ENCODE results near the gene TEF. TPM values are rescaled to one million over a fixed set of nuclear protein-coding genes. Genes with fewer than 3 reads are reported as not detected.

The TEF gene
- total and polyA plus RNA-seq, 2 donors from 2014 or later = 19.4 to 34.9 TPM

DNA sequence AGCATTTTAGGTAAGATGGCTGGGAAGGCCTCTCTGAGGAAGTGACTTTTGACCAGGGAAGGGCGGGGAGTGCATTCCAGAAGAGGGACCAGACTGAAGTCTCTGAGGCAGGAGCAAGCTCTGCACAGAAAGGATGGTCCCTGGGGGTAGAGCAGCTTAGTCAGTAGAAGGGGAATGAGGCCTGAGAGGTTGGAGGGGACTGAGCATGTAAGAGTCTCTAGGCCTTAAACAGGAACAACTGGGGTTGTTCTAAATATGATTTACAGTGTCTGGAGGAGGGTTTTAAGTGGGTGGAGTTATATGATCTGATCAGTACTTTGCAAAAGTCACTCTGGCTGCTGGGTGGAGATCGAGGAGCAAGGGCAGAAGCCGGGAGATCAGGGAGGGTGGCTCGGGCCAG is 31.7 kb upstream of the TEF start:
- Histone ChIP-seq H3K4me3 (ENCODE audit: low read length in 3 of 3) (no peak overlapping the region), H3K27ac (ENCODE audit: low read depth in 2 of 2, low read length in 2 of 2) (no peak overlapping the region), H3K9me3 (ENCODE audit: control insufficient read depth in 2 of 3, insufficient read depth in 1 of 3, low read length in 3 of 3) (no peaks in the 10 kb centered on the region), H3K27me3 (ENCODE audit: control insufficient read depth, insufficient read depth, low read length) (no peaks in the 10 kb centered on the region), H3K36me3 (ENCODE audit: control insufficient read depth in 2 of 3, insufficient read depth in 3 of 3, low read length in 3 of 3) (peaks cover 4 to 49% (median 37%) of the 10 kb centered on the region in 3 donors), H3K4me1 (ENCODE audit: control insufficient read depth in 2 of 3, insufficient read depth in 2 of 3, low read depth in 1 of 3, low read length in 3 of 3) (peaks cover 0 to 21% (median 0%) of the 10 kb centered on the region in 3 donors), H3K9ac (ENCODE audit: low read length in 3 of 3) (no peak overlapping the region)
- intact Hi-C loops (cut with DNase I) = no loop called here
- no peak for FAIRE-seq
- DNase-seq = no peak
- TF ChIP-seq, protein P1, sequence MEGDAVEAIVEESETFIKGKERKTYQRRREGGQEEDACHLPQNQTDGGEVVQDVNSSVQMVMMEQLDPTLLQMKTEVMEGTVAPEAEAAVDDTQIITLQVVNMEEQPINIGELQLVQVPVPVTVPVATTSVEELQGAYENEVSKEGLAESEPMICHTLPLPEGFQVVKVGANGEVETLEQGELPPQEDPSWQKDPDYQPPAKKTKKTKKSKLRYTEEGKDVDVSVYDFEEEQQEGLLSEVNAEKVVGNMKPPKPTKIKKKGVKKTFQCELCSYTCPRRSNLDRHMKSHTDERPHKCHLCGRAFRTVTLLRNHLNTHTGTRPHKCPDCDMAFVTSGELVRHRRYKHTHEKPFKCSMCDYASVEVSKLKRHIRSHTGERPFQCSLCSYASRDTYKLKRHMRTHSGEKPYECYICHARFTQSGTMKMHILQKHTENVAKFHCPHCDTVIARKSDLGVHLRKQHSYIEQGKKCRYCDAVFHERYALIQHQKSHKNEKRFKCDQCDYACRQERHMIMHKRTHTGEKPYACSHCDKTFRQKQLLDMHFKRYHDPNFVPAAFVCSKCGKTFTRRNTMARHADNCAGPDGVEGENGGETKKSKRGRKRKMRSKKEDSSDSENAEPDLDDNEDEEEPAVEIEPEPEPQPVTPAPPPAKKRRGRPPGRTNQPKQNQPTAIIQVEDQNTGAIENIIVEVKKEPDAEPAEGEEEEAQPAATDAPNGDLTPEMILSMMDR (IDR thresholded peaks at IDR 0.05; ENCODE audit: borderline replicate concordance, extremely low read depth, insufficient read depth) = no peak

DNA sequence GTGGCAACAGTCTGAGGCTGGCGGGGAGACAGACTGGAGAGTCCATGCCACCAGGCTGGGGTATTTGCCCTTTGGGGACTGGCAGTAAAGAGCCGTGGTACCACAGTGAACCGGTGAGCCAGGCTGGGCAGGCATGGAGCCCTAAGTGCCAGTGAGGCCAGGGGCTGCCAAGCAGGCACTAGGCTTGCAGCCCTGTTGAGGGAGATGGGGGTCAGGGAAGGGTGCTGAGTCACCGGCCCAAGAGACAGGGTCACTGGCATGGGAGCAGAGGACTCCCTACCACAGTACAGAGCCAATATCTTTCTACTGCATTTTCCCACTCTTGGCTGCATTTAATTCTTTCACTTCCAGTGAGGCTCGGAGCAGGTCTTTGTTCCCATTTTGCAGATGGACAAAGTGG is 30.7 kb upstream of the TEF start:
- TF ChIP-seq, protein P1 (IDR thresholded peaks at IDR 0.05; ENCODE audit: borderline replicate concordance, extremely low read depth, insufficient read depth) = no peak
- Histone ChIP-seq H3K36me3 (ENCODE audit: control insufficient read depth in 2 of 3, insufficient read depth in 3 of 3, low read length in 3 of 3) (peaks cover 4 to 58% (median 37%) of the 10 kb centered on the region in 3 donors), H3K9me3 (ENCODE audit: control insufficient read depth in 2 of 3, insufficient read depth in 1 of 3, low read length in 3 of 3) (no peaks in the 10 kb centered on the region), H3K4me1 (ENCODE audit: control insufficient read depth in 2 of 3, insufficient read depth in 2 of 3, low read depth in 1 of 3, low read length in 3 of 3) (peaks cover 0 to 21% (median 0%) of the 10 kb centered on the region in 3 donors), H3K27me3 (ENCODE audit: control insufficient read depth, insufficient read depth, low read length) (no peaks in the 10 kb centered on the region), H3K27ac (ENCODE audit: low read depth in 2 of 2, low read length in 2 of 2) (no peak overlapping the region), H3K9ac (ENCODE audit: low read length in 3 of 3) (no peak overlapping the region), H3K4me3 (ENCODE audit: low read length in 3 of 3) (no peak overlapping the region)
- FAIRE-seq (no peak), DNase-seq (no peak)
- intact Hi-C loops (cut with DNase I) = no loop called here

- Histone ChIP-seq H3K9me3 (ENCODE audit: control insufficient read depth in 2 of 3, insufficient read depth in 1 of 3, low read length in 3 of 3) (no peaks in the 10 kb centered on the region), H3K4me3 (ENCODE audit: low read length in 3 of 3) (no peak overlapping the region), H3K27ac (ENCODE audit: low read depth in 2 of 2, low read length in 2 of 2) (no peak overlapping the region), H3K9ac (ENCODE audit: low read length in 3 of 3) (no peak overlapping the region), H3K4me1 (ENCODE audit: control insufficient read depth in 2 of 3, insufficient read depth in 2 of 3, low read depth in 1 of 3, low read length in 3 of 3) (peaks cover 0 to 18% (median 0%) of the 10 kb centered on the region in 3 donors), H3K36me3 (ENCODE audit: control insufficient read depth in 2 of 3, insufficient read depth in 3 of 3, low read length in 3 of 3) (peaks cover 4 to 65% (median 40%) of the 10 kb centered on the region in 3 donors), H3K27me3 (ENCODE audit: control insufficient read depth, insufficient read depth, low read length) (no peaks in the 10 kb centered on the region)
- TF ChIP-seq, protein P1 (IDR thresholded peaks at IDR 0.05; ENCODE audit: borderline replicate concordance, extremely low read depth, insufficient read depth) = no peak
- FAIRE-seq = no peak
- intact Hi-C loops (cut with DNase I) = no loop called here
- DNase-seq = no peak
Measured at GRCh38 chr22:41352058-41352457, 29.7 kb upstream of the TEF start.

Data from kidney (tissue), 14 donors.